Bronchial epithelial cell (primary cell): Measurements from ENCODE around the gene PCNP. TPM values are rescaled to one million over a fixed set of nuclear protein-coding genes. Genes with fewer than 3 reads are reported as not detected.
"Not testable (repeated sequence)": the region's sequence is repeated elsewhere in the genome, so short reads cannot be mapped to it uniquely, and the experiment has no call there.

ENCODE experiments used
- DNase-seq: peaks from one replicate; pipeline ENCODE4 v3.0.0-alpha.2; 2010; ENCODE audit warnings: low read depth
- FAIRE-seq: peaks from 2 replicates; lab custom pipeline; 2011; peaks lifted over from hg19 to GRCh38; lab: Jason Lieb, UNC
- H3K27me3 ChIP-seq: 2 replicates; pipeline ENCODE4 v1.5.1; 2011; ENCODE audit warnings: low read length; ENCODE audit not compliant: control insufficient read depth, insufficient read depth
- H3K36me3 ChIP-seq: 2 replicates; pipeline ENCODE4 v1.5.1; 2011; ENCODE audit warnings: low read length; ENCODE audit not compliant: control insufficient read depth, insufficient read depth
- H3K4me3 ChIP-seq: 2 replicates; pipeline ENCODE4 v1.5.1; 2011; ENCODE audit warnings: mild to moderate bottlenecking, low read depth, low read length, control low read depth
- total RNA-seq: library from RNA; depleted of rRNA; stranded (reverse); fragments of >200 nt; gene quantifications from 2 replicates; pipeline ENCODE4 v1.2.1, GENCODE V29; 2014
- TF ChIP-seq, protein P1 (sequence below): IDR thresholded peaks from 2 replicates; pipeline ENCODE4 v1.5.1; 2011; ENCODE audit warnings: mild to moderate bottlenecking, moderate library complexity, low read length, control low read depth, inconsistent platforms; ENCODE audit not compliant: insufficient read depth, severe bottlenecking

PCNP gene
- total RNA-seq, 1 donor from 2014 or later, result 167 TPM

DNA sequence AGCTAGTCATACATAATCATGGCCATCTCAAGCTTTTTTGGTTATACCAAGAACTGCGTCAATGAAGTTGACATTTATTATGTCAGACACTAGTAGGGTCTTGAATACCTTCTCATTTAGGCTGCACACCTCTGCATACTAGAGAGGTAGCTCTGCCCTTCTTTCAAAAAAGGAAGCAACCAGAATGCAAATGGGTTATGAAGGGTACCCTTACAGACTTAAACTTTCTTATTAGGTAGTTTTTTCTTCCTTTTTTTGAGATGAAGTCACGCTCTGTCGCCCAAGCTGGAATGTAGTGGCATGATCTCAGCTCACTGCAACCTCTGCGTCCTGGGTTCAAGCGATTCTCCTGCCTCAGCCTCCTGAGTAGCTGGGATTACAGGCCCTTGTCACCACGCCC, 3.3 kb downstream of the PCNP start:
- H3K27me3 ChIP-seq, result no peaks in the 10 kb centered on the region
- no peak for FAIRE-seq
- TF ChIP-seq, protein P1, sequence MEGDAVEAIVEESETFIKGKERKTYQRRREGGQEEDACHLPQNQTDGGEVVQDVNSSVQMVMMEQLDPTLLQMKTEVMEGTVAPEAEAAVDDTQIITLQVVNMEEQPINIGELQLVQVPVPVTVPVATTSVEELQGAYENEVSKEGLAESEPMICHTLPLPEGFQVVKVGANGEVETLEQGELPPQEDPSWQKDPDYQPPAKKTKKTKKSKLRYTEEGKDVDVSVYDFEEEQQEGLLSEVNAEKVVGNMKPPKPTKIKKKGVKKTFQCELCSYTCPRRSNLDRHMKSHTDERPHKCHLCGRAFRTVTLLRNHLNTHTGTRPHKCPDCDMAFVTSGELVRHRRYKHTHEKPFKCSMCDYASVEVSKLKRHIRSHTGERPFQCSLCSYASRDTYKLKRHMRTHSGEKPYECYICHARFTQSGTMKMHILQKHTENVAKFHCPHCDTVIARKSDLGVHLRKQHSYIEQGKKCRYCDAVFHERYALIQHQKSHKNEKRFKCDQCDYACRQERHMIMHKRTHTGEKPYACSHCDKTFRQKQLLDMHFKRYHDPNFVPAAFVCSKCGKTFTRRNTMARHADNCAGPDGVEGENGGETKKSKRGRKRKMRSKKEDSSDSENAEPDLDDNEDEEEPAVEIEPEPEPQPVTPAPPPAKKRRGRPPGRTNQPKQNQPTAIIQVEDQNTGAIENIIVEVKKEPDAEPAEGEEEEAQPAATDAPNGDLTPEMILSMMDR, result no peak

DNA sequence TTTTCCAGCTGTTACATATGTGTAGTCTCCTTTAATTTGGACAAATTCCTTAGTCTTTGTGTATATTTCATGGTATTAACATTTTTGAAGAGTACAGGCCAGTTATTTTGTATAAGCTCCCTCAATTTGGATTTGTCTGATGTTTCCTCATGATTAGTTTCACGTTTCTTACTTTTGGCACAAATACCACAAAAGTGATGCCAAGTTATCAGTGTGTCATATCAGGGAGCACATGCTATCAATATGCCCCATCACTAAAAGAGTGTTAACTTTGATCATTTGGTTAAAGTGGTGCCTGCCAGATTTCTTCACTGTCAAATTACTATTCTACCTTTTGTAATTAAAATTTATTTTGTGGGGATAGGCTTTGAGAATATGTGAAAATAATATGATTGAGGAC, 14.6 kb downstream of the PCNP start:
- H3K4me3 ChIP-seq, result no peak overlapping the region
- no peak for FAIRE-seq
- no peaks in the 10 kb centered on the region for H3K27me3 ChIP-seq
- TF ChIP-seq, protein P1, result no peak
- no peak for DNase-seq
- peaks cover 4% of the 10 kb centered on the region for H3K36me3 ChIP-seq

More for the DNA sequence above, 3.3 kb downstream of the PCNP start:
- no peak for DNase-seq
- Histone ChIP-seq H3K36me3 (peaks cover 1% of the 10 kb centered on the region), H3K4me3 (no peak overlapping the region)

DNA sequence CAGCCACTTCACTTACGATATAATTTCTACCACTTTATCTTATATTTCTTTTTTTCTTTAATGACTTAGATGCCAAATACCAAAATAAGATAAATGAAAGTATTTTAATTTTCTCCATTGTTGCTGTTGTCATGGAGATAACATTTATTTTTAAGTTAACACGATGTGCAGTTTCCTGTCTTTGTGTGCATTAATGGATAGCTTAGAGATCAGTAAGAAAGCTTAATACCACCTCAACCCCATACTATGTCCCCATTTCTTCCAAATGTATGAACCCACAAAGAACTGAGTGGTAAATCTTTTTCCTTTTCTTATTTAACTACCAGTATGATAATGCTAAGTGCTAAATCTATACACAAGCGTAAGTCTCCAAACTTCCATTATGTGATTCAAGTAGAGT, 17.1 kb downstream of the PCNP start:
- Histone ChIP-seq H3K27me3 (no peaks in the 10 kb centered on the region), H3K36me3 (peaks cover 7% of the 10 kb centered on the region), H3K4me3 (no peak overlapping the region)
- FAIRE-seq, result no peak
- no peak for DNase-seq
- TF ChIP-seq, protein P1, result no peak

DNA sequence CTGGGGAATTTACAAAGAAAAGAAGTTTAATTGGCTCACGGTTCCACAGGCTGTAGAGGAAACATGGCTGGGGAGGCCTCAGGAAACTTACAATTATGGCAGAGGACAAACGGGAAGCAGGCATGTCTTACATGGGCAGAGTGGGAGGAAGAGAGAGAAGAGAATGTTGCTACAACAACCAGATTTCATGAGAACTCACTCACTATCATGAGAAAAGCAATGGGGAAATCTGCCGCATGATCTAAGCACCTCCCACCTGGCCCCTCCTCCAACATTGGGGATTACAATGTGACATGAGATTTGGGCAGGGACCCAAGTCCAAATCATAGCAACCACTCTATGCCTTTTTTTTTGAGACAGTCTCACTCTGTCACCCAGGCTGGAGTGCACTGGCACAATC, 28.8 kb downstream of the PCNP start:
- Histone ChIP-seq H3K36me3 (no peaks in the 10 kb centered on the region), H3K27me3 (no peaks in the 10 kb centered on the region), H3K4me3 (no peak overlapping the region)
- FAIRE-seq (no peak), DNase-seq (no peak)
- TF ChIP-seq, protein P1, result no peak

DNA sequence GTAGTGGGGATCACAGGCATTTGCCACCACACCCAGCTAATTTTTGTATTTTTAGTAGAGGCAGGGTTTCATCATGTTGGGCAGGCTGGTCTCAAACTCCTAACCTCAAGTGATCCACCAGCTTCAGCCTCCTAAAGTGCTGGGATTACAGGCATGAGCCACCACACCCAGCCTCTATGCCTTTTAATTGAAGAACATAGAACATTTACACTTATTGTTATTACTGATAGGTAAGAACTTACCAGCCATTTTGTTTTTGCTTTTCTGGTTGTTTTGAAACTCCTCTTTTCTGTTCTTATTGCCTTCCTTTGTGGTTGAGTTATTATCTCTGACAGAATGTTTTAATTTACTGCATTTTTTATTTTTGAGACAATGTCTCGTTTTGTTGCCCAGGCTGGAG, 29.2 kb downstream of the PCNP start:
- TF ChIP-seq, protein P1, result no peak
- DNase-seq (no peak), FAIRE-seq (no peak)
- Histone ChIP-seq H3K36me3 (no peaks in the 10 kb centered on the region), H3K4me3 (no peak overlapping the region), H3K27me3 (no peaks in the 10 kb centered on the region)

DNA sequence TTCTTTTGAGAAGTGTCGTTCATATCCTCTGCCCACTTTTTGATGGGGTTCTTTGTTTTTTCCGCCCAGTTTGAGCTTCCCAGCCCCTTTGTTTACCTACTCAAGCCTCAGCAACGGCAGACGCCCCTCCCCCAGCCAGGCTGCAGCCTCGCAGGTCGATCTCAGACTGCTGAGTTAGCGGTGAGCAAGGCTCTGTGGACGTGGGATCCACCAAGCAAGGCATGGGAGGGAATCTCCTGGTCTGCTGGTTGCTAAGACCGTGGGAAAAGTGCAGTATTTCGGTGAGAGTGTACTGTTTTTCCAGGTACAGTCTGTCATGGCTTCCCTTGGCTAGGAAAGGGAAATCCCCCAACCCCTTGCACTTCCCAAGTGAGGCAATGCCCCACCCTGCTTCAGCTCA, 31.4 kb downstream of the PCNP start:
- DNase-seq, H3K4me3 ChIP-seq, FAIRE-seq, H3K27me3 ChIP-seq, H3K36me3 ChIP-seq: not testable (repeated sequence)
